Liver (tissue), 3 donors: ENCODE data around the gene SCARB1.

Experiments
- ATF3 ChIP-seq: IDR thresholded peaks from 2 replicates; pipeline ENCODE4 v1.6.1; 2016; ENCODE audit warnings: antibody characterized with exemption
- FOXA1 ChIP-seq: IDR thresholded peaks from 2 replicates; pipeline ENCODE4 v1.6.1; 2016; ENCODE audit warnings: antibody characterized with exemption
- GABPA ChIP-seq, 2 donors: IDR thresholded peaks in 1 of 2; conservative IDR thresholded peaks in 1 of 2; 2 replicates each; pipeline ENCODE4 v1.6.1; 2016; ENCODE audit warnings: antibody characterized with exemption in 2 of 2, mild to moderate bottlenecking in 1 of 2, moderate library complexity in 1 of 2
- JUND ChIP-seq, 2 donors: IDR thresholded peaks; 2 replicates each; pipeline ENCODE4 v1.6.1; 2016; ENCODE audit warnings: antibody characterized with exemption in 2 of 2
- MAX ChIP-seq: IDR thresholded peaks from 2 replicates; pipeline ENCODE4 v1.6.1; 2016; ENCODE audit warnings: antibody characterized with exemption
- TAF1 ChIP-seq: conservative IDR thresholded peaks from 2 replicates; pipeline ENCODE4 v1.6.1; 2016; ENCODE audit warnings: antibody characterized with exemption, mild to moderate bottlenecking
- TF ChIP-seq, protein P1 (sequence below): fragments of 150-350 bp; IDR thresholded peaks from 2 replicates; pipeline ENCODE4 v1.5.1; 2017; ENCODE audit warnings: improper control_type of control experiment, low read depth, low read length; ENCODE audit not compliant: missing input control
- TF ChIP-seq, protein P2 (sequence below): IDR thresholded peaks from 2 replicates; pipeline ENCODE4 v1.6.1; 2016; ENCODE audit warnings: antibody characterized with exemption, mild to moderate bottlenecking
- donor health status: healthy.
- donor health status: healthy.

- TF ChIP-seq, protein P1, sequence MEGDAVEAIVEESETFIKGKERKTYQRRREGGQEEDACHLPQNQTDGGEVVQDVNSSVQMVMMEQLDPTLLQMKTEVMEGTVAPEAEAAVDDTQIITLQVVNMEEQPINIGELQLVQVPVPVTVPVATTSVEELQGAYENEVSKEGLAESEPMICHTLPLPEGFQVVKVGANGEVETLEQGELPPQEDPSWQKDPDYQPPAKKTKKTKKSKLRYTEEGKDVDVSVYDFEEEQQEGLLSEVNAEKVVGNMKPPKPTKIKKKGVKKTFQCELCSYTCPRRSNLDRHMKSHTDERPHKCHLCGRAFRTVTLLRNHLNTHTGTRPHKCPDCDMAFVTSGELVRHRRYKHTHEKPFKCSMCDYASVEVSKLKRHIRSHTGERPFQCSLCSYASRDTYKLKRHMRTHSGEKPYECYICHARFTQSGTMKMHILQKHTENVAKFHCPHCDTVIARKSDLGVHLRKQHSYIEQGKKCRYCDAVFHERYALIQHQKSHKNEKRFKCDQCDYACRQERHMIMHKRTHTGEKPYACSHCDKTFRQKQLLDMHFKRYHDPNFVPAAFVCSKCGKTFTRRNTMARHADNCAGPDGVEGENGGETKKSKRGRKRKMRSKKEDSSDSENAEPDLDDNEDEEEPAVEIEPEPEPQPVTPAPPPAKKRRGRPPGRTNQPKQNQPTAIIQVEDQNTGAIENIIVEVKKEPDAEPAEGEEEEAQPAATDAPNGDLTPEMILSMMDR, result no peak
- TF ChIP-seq ATF3, result no peak
- TF ChIP-seq MAX, result no peak
- no peak for TF ChIP-seq JUND (IDR thresholded peaks at IDR 0.05)
- no peak for TF ChIP-seq TAF1
- TF ChIP-seq, protein P2, sequence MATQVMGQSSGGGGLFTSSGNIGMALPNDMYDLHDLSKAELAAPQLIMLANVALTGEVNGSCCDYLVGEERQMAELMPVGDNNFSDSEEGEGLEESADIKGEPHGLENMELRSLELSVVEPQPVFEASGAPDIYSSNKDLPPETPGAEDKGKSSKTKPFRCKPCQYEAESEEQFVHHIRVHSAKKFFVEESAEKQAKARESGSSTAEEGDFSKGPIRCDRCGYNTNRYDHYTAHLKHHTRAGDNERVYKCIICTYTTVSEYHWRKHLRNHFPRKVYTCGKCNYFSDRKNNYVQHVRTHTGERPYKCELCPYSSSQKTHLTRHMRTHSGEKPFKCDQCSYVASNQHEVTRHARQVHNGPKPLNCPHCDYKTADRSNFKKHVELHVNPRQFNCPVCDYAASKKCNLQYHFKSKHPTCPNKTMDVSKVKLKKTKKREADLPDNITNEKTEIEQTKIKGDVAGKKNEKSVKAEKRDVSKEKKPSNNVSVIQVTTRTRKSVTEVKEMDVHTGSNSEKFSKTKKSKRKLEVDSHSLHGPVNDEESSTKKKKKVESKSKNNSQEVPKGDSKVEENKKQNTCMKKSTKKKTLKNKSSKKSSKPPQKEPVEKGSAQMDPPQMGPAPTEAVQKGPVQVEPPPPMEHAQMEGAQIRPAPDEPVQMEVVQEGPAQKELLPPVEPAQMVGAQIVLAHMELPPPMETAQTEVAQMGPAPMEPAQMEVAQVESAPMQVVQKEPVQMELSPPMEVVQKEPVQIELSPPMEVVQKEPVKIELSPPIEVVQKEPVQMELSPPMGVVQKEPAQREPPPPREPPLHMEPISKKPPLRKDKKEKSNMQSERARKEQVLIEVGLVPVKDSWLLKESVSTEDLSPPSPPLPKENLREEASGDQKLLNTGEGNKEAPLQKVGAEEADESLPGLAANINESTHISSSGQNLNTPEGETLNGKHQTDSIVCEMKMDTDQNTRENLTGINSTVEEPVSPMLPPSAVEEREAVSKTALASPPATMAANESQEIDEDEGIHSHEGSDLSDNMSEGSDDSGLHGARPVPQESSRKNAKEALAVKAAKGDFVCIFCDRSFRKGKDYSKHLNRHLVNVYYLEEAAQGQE, result no peak
- TF ChIP-seq FOXA1, result no peak
- TF ChIP-seq GABPA (IDR thresholded peaks at IDR 0.05 in 1 of 2, conservative IDR thresholded peaks at IDR 0.05 in 1 of 2), result no peak
These were observed 118.2 kb downstream of the SCARB1 start for GRCh38 chr12:124745465-124745890.
